Measurements from ENCODE around the gene IQGAP2. TPM values are rescaled to one million over a fixed set of nuclear protein-coding genes. Genes with fewer than 3 reads are reported as not detected.

Gene IQGAP2
- total RNA-seq, 4 donors from 2014 or later = 46.8 to 121 (median 97.0) TPM

DNA sequence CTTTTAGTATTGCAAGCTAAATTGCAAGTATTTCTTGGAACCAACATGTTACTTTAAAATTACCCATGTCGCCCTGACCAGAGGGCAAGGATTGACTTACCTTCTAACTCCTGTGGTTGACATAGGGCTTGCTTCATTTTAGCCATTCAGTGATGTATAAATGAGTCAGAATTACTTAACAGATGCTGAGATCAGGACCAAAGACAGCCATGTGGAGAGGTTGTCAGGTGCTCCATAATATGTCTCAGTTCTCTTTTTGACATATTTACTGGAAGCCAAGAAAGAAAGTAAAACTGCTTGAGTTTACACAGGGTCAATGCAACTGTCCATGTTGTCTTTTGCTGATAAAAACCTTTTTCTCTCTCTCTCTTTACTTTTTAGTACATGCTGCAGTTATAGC is 186.9 kb downstream of the IQGAP2 start:
- intact Hi-C loops (cut with DNase I; ENCODE audit: low total_unique reads) (no loop called here), in situ Hi-C loops (cut with MboI; ENCODE audit: low pct_ligation_motif_present in 1 of 4, low pct_unique_long_range_greater_than_20kb in 1 of 4, low sequenced_read_pairs in 3 of 4) (no loop called here)
- Histone ChIP-seq H3K27me3 (no peaks in the 10 kb centered on the region), H3K27ac (no peak overlapping the region), H3K4me1 (peaks cover 0 to 9% (median 4%) of the 10 kb centered on the region in 4 donors), H3K4me3 (no peak overlapping the region), H3K36me3 (no peaks in the 10 kb centered on the region), H3K9me3 (no peaks in the 10 kb centered on the region)
- no peak for DNase-seq
- 82% methylated on average over 1 of the region's 1 CpG; no CpG with 5 or more reads in 1 of the 2 donors for WGBS, 2 donors (ENCODE audit: low coverage in 1 of 2)
- TF ChIP-seq POLR2AphosphoS5 (IDR thresholded peaks at IDR 0.05) = no peak
- TF ChIP-seq EP300 (IDR thresholded peaks at IDR 0.05; ENCODE audit: low read depth) = no peak
- TF ChIP-seq, protein P1, sequence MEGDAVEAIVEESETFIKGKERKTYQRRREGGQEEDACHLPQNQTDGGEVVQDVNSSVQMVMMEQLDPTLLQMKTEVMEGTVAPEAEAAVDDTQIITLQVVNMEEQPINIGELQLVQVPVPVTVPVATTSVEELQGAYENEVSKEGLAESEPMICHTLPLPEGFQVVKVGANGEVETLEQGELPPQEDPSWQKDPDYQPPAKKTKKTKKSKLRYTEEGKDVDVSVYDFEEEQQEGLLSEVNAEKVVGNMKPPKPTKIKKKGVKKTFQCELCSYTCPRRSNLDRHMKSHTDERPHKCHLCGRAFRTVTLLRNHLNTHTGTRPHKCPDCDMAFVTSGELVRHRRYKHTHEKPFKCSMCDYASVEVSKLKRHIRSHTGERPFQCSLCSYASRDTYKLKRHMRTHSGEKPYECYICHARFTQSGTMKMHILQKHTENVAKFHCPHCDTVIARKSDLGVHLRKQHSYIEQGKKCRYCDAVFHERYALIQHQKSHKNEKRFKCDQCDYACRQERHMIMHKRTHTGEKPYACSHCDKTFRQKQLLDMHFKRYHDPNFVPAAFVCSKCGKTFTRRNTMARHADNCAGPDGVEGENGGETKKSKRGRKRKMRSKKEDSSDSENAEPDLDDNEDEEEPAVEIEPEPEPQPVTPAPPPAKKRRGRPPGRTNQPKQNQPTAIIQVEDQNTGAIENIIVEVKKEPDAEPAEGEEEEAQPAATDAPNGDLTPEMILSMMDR (IDR thresholded peaks at IDR 0.05) = no peak
- no peak for TF ChIP-seq POLR2A (IDR thresholded peaks at IDR 0.05)

DNA sequence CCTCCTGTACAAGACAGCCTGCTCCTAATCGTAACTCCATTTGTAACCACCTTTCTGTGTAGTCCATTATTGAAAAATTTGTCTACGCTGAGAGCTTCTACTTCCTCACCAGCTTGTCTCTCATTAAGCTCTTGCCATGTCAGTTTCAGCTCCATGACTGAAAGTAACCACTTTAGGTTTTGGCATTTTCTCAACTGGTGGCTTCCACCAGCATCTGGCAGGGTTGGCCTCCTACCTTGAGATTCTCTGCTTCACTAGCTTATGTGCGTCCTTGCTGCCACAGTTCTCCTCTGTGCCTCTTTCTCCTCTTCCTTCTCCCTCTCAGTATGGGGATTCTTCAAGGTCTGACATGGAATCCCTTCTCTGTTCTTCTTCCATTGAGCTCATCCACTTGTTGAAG is 188.3 kb downstream of the IQGAP2 start:
- H3K27me3 ChIP-seq = no peaks in the 10 kb centered on the region
- H3K4me3 ChIP-seq = no peak overlapping the region
- in situ Hi-C loops (cut with MboI; ENCODE audit: low pct_ligation_motif_present in 1 of 4, low pct_unique_long_range_greater_than_20kb in 1 of 4, low sequenced_read_pairs in 3 of 4) (no loop called here), intact Hi-C loops (cut with DNase I; ENCODE audit: low total_unique reads) (no loop called here)
- no peak for DNase-seq
- peaks cover 0 to 6% (median 2%) of the 10 kb centered on the region in 4 donors for H3K4me1 ChIP-seq
- no peak overlapping the region for H3K27ac ChIP-seq
- WGBS, 2 donors (ENCODE audit: low coverage in 1 of 2) = 96 to 100% methylated on average over 3 of the region's 3 CpGs
- TF ChIP-seq, protein P1 (IDR thresholded peaks at IDR 0.05) = no peak
- TF ChIP-seq POLR2AphosphoS5 (IDR thresholded peaks at IDR 0.05) (no peak), POLR2A (IDR thresholded peaks at IDR 0.05) (no peak), EP300 (IDR thresholded peaks at IDR 0.05; ENCODE audit: low read depth) (no peak)
- no peaks in the 10 kb centered on the region for H3K36me3 ChIP-seq
- H3K9me3 ChIP-seq = no peaks in the 10 kb centered on the region

DNA sequence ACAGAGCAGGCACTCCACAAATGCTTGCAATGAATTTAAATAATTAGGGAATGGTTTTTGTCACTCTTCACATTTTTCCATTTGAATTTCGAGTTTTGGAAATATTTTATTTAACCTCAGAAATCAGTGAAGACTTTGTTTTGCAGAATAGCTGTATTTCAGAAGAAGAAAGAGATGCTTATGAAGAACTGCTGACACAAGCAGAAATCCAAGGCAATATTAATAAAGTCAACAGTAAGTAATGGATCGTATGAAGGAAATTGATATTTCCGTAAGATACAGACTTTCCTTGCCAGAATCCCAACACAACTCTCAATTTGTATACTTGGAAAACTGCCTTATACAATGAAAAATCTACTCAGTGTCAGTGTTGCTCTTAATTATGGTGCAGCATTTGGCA is 189.6 kb downstream of the IQGAP2 start:
- in situ Hi-C loops (cut with MboI; ENCODE audit: low pct_ligation_motif_present in 1 of 4, low pct_unique_long_range_greater_than_20kb in 1 of 4, low sequenced_read_pairs in 3 of 4) (no loop called here), intact Hi-C loops (cut with DNase I; ENCODE audit: low total_unique reads) (no loop called here)
- 68 to 77% methylated on average over 3 of the region's 3 CpGs for WGBS, 2 donors (ENCODE audit: low coverage in 1 of 2)

GRCh38 chr5:76594107-76594506 is 191.0 kb downstream of the IQGAP2 start:
- H3K4me3 ChIP-seq = no peak overlapping the region
- intact Hi-C loops (cut with DNase I; ENCODE audit: low total_unique reads) (no loop called here), in situ Hi-C loops (cut with MboI; ENCODE audit: low pct_ligation_motif_present in 1 of 4, low pct_unique_long_range_greater_than_20kb in 1 of 4, low sequenced_read_pairs in 3 of 4) (no loop called here)
- H3K27me3 ChIP-seq = no peaks in the 10 kb centered on the region
- 77 to 87% methylated on average over 4 of the region's 4 CpGs for WGBS, 2 donors (ENCODE audit: low coverage in 1 of 2)
- no peaks in the 10 kb centered on the region for H3K36me3 ChIP-seq
- no peak overlapping the region for H3K27ac ChIP-seq
- H3K9me3 ChIP-seq = no peaks in the 10 kb centered on the region
- TF ChIP-seq EP300 (IDR thresholded peaks at IDR 0.05; ENCODE audit: low read depth) (no peak), POLR2AphosphoS5 (IDR thresholded peaks at IDR 0.05) (no peak), POLR2A (IDR thresholded peaks at IDR 0.05) (no peak)
- TF ChIP-seq, protein P1 (IDR thresholded peaks at IDR 0.05) = no peak
- DNase-seq = no peak
- H3K4me1 ChIP-seq = no peaks in the 10 kb centered on the region

More for the DNA sequence above, 189.6 kb downstream of the IQGAP2 start:
- Histone ChIP-seq H3K27ac (no peak overlapping the region), H3K36me3 (no peaks in the 10 kb centered on the region), H3K4me1 (no peaks in the 10 kb centered on the region), H3K9me3 (no peaks in the 10 kb centered on the region), H3K27me3 (no peaks in the 10 kb centered on the region), H3K4me3 (no peak overlapping the region)
- no peak for DNase-seq
- TF ChIP-seq, protein P1 (IDR thresholded peaks at IDR 0.05) = no peak
- TF ChIP-seq POLR2AphosphoS5 (IDR thresholded peaks at IDR 0.05) = no peak
- TF ChIP-seq EP300 (IDR thresholded peaks at IDR 0.05; ENCODE audit: low read depth) = no peak

Data from transverse colon (tissue), 4 donors.